Measurements from ENCODE around the gene GPRC5A. TPM values are rescaled to one million over a fixed set of nuclear protein-coding genes. Genes with fewer than 3 reads are reported as not detected.

Gene GPRC5A
- total RNA-seq, 3 donors from 2014 or later (not counting 1 experiment from before 2014, with no cell fraction given): 0.09 to 0.28 TPM; not detected in 1

GRCh38 chr12:12903642-12904609 lies 12.6 kb downstream of the GPRC5A start:
- no peaks in the 10 kb centered on the region for H3K9me3 ChIP-seq (ENCODE audit: control insufficient read depth, insufficient read depth, low read length)
- DNase-seq: no peak
- H3K27me3 ChIP-seq (ENCODE audit: control insufficient read depth, insufficient read depth, low read length): peaks cover 2% of the 10 kb centered on the region
- H3K4me3 ChIP-seq (ENCODE audit: low read length): no peak overlapping the region
- H3K4me1 Mint-ChIP-seq: peaks cover 0 to under 1% of the 10 kb centered on the region in 2 donors
- H3K27me3 Mint-ChIP-seq (ENCODE audit: low read depth in 2 of 2): peaks cover 0 to 11% of the 10 kb centered on the region in 2 donors
- TF ChIP-seq CTCF (IDR thresholded peaks at IDR 0.05): no peak
- intact Hi-C loops (cut with micrococcal nuclease): no loop called here
- H3K36me3 Mint-ChIP-seq: no peaks in the 10 kb centered on the region
- WGBS (ENCODE audit: insufficient coverage): 75% methylated on average over 13 of the region's 14 CpGs
- no peaks in the 10 kb centered on the region for H3K9me3 Mint-ChIP-seq
- H3K27ac Mint-ChIP-seq: no peak overlapping the region
- no peaks in the 10 kb centered on the region for H3K36me3 ChIP-seq (ENCODE audit: control insufficient read depth, insufficient read depth, low read length)
- ATAC-seq: no peak
- H3K27ac ChIP-seq (ENCODE audit: low read length): no peak overlapping the region
- H3K4me3 Mint-ChIP-seq: no peak overlapping the region
- H3K4me1 ChIP-seq (ENCODE audit: control insufficient read depth, insufficient read depth, low read length): no peaks in the 10 kb centered on the region

- TF ChIP-seq CTCF (IDR thresholded peaks at IDR 0.05): no peak
- H3K9me3 Mint-ChIP-seq: no peaks in the 10 kb centered on the region
- H3K9me3 ChIP-seq (ENCODE audit: control insufficient read depth, insufficient read depth, low read length): no peaks in the 10 kb centered on the region
- no peak for ATAC-seq
- no peak overlapping the region for H3K27ac ChIP-seq (ENCODE audit: low read length)
- H3K27ac Mint-ChIP-seq: no peak overlapping the region
- no peak overlapping the region for H3K4me3 ChIP-seq (ENCODE audit: low read length)
- DNase-seq: no peak
- H3K27me3 Mint-ChIP-seq (ENCODE audit: low read depth in 2 of 2): peaks cover 8 to 12% of the 10 kb centered on the region in 2 donors
- intact Hi-C loops (cut with micrococcal nuclease): no loop called here
- H3K4me1 ChIP-seq (ENCODE audit: control insufficient read depth, insufficient read depth, low read length): peaks cover 3% of the 10 kb centered on the region
- H3K4me3 Mint-ChIP-seq: no peak overlapping the region
- H3K4me1 Mint-ChIP-seq: peaks cover 5 to 7% of the 10 kb centered on the region in 2 donors
- H3K36me3 Mint-ChIP-seq: no peaks in the 10 kb centered on the region
- WGBS (ENCODE audit: insufficient coverage): 88% methylated on average over 5 of the region's 5 CpGs
- H3K27me3 ChIP-seq (ENCODE audit: control insufficient read depth, insufficient read depth, low read length): peaks cover 2% of the 10 kb centered on the region
- no peaks in the 10 kb centered on the region for H3K36me3 ChIP-seq (ENCODE audit: control insufficient read depth, insufficient read depth, low read length)
Observed at GRCh38 chr12:12907552-12907951, 16.2 kb downstream of the GPRC5A start.

DNA sequence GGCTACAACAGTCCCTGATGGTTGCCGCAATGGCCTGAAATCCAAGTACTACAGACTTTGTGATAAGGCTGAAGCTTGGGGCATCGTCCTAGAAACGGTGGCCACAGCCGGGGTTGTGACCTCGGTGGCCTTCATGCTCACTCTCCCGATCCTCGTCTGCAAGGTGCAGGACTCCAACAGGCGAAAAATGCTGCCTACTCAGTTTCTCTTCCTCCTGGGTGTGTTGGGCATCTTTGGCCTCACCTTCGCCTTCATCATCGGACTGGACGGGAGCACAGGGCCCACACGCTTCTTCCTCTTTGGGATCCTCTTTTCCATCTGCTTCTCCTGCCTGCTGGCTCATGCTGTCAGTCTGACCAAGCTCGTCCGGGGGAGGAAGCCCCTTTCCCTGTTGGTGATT lies 16.9 kb downstream of the GPRC5A start:
- peaks cover 9 to 16% of the 10 kb centered on the region in 2 donors for H3K27me3 Mint-ChIP-seq (ENCODE audit: low read depth in 2 of 2)
- no peak overlapping the region for H3K4me3 ChIP-seq (ENCODE audit: low read length)
- no peak overlapping the region for H3K27ac ChIP-seq (ENCODE audit: low read length)
- H3K9me3 ChIP-seq (ENCODE audit: control insufficient read depth, insufficient read depth, low read length): no peaks in the 10 kb centered on the region
- H3K4me1 ChIP-seq (ENCODE audit: control insufficient read depth, insufficient read depth, low read length): peaks cover 3% of the 10 kb centered on the region
- DNase-seq (no peak), ATAC-seq (no peak)
- H3K27me3 ChIP-seq (ENCODE audit: control insufficient read depth, insufficient read depth, low read length): peaks cover 2% of the 10 kb centered on the region
- intact Hi-C loops (cut with micrococcal nuclease): no loop called here
- H3K27ac Mint-ChIP-seq: no peak overlapping the region
- WGBS (ENCODE audit: insufficient coverage): 89% methylated on average over 14 of the region's 14 CpGs
- no peak overlapping the region for H3K4me3 Mint-ChIP-seq
- H3K9me3 Mint-ChIP-seq: no peaks in the 10 kb centered on the region
- no peaks in the 10 kb centered on the region for H3K36me3 ChIP-seq (ENCODE audit: control insufficient read depth, insufficient read depth, low read length)
- no peaks in the 10 kb centered on the region for H3K36me3 Mint-ChIP-seq
- no peak for TF ChIP-seq CTCF (IDR thresholded peaks at IDR 0.05)
- peaks cover 5 to 7% of the 10 kb centered on the region in 2 donors for H3K4me1 Mint-ChIP-seq
